SK-N-DZ (cell line): ENCODE results near the gene HSD3B1. TPM values are rescaled to one million over a fixed set of nuclear protein-coding genes. Genes with fewer than 3 reads are reported as not detected.

Source experiments
- DNase-seq: peaks from one replicate; pipeline ENCODE4 v3.0.0-alpha.2; 2015; ENCODE audit warnings: low spot score
- polyA plus RNA-seq, 2 experiments: library from polyadenylated mRNA; depleted of rRNA; stranded (reverse); fragments of >200 nt; gene quantifications; 2 replicates each; pipeline ENCODE4 v1.2.3, GENCODE V29; 2014

HSD3B1 gene
- polyA plus RNA-seq (2014; cell fraction: cytosol; rRNA removed) = not detected in 2 replicates
- polyA plus RNA-seq (2014; cell fraction: nucleus; rRNA removed) = not detected in 2 replicates

DNA sequence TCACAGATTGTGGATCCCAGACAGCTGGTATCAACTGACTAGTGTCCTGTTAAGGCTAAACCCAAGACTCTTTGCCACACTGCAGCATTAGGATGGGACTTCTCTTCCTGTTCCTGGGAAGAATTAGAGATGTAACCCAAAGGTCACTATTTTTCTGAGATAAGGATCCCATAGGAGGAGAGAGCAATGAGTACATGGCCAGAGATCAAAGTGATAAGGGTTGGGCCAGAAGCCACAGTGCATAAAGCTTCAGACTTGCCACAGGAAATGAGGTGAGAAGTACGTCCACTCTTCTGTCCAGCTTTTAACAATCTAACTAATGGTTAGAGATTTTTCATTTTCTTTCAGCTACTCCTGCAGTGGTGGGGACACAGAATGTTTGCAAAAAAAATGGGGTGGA lies at the start of gene HSD3B1:
Gene HSD3B1, plus strand, starts transcription at position 270 of the 400 bp plus-strand sequence. CDS start 267 bp downstream, outside the sequence.
- no peak for DNase-seq

DNA sequence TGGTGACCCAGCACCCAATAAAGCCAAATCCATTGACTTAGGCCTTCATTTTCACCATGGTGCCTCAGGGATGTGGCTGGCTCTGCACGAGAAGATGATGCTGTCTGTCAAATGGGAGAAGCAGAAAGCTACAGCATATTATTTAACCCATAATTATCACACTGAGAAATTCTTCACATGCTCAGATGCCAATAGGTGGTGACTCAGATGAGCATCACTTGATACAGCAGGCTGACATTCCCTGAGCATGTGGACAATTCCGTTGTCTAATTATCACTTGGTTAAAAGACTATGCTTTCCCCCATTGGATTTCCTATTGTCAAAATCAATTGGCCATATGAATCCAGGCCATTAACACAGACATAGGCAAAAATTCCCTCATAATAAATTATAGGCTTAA lies 44.0 kb upstream of the HSD3B1 start:
- DNase-seq = no peak

DNA sequence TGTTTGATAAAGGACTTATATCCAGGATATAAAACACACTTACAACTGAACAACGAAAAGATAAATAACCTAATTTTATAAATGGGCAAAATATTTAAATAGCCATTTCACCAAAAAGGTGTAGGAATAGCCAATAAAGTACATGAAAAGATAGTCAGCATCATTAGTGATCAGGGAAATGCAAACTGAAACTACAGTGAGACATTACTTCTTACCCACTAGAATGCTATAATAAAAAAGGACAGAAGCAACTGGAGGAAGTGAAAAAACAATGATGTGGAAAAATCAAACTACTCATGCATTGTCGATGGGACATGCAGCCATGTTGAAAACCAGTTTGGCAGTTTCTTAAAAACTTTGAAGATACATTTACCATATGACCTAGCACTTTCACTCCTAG lies 43.4 kb upstream of the HSD3B1 start:
- no peak for DNase-seq

DNA sequence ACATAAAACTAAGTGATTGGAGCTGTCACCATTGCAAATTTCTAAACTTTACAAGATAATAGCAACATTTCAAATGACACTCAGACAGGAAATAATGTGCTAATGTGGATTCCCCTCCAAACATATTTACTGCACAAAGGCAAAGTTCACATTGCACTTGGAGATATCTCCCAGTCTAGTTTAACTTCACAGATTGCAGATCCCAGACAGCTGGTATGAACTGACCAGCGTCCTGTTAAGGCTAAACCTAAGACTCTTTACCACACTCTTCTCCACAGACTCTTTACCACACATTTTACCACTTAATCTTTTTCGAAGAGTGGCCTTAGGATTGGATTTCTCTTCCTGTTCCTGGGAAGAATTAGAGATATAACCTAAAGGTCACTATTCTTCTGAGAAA lies 40.6 kb upstream of the HSD3B1 start:
- DNase-seq = no peak

DNA sequence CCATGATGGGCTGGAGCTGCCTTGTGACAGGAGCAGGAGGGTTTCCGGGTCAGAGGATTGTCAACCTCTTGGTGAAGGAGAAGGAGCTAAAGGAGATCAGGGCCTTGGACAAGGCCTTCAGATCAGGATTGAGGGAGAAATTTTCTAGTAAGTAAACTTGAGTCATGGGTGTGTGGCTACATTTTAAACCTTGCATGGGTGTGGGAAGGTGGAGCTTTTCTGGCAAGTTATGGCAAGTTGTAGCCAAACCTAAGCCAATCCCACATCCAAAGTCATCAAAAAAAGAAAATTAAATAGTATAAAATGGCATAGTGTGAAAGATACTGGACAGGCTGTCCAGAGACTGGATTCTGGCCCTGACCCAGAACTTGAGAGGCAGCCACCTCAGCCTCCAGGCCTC lies 39.8 kb upstream of the HSD3B1 start:
- no peak for DNase-seq

DNA sequence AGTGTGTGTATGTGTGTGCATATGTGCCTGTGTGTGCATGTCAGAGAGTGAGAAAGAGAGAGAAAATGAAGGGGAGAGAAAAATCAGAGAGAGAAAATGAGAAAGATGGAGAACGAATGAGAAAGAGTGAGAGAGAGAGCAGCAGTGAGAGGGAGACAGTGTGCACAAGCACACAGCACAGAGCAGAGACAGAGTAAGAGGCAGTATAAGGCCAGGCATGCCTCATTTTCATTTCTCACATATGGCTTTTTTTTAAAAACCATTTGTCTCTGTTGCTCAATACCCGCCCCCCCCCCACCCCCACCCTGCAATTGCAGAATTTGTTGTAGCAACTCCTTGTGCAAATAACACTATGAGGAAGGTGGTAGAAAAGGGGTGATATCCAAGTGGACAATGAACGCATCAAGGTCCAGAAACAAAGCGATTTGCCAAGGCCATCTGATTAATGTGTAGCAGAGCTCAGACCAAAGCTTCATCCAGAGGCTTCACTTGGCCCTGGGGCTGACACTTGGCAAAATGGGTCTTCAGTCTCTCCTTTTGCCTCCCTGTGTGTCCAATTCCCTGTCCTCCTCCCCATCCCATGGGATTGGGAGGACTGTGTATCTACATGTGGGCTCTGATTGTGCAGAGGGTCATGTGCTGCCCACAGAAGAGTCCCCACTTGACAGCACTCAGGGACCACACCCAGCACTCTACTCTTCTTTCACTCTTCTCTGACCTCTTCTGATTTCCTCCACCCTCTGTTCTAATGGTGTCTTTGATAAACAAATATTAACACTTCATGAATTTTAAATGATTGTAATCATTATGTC lies 38.9 kb upstream of the HSD3B1 start:
- no peak for DNase-seq

DNA sequence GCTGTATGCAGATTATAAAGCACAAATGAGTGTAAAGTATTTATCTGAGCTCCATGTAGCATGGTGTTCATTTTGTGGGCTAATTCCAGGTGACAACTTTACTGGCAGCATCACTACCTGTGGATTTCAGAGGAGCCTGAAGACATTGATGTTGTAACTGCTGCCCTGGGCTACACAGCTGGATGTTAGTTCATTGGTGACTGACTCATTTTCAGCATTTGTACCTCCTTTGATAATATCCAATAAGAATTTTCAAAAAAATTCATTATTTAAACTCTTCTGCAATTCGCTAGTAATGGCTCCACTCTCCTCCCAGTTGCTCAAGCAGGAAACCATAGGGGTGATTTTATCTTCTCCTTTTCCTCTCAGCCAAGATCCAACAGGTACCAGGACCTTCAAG lies 37.3 kb upstream of the HSD3B1 start:
- DNase-seq = no peak

DNA sequence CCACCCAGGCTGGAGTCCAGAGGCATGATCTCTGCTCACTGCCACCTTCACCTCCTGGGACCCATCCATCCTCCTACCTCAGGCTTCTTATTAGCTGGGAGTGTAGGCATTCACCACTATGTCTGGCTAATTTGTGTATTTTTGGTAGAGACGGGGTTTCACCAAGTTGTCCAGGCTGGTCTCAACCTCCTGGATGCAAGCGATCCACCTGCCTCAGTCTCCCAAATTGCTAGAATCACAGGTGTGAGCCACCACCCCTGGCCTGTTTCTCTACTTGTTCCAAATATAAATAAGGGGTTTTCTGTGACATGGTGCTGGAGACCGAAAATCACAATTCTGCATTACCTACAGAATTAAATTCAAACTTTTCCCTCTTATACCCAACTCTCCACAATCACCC lies 36.6 kb upstream of the HSD3B1 start:
- no peak for DNase-seq

DNA sequence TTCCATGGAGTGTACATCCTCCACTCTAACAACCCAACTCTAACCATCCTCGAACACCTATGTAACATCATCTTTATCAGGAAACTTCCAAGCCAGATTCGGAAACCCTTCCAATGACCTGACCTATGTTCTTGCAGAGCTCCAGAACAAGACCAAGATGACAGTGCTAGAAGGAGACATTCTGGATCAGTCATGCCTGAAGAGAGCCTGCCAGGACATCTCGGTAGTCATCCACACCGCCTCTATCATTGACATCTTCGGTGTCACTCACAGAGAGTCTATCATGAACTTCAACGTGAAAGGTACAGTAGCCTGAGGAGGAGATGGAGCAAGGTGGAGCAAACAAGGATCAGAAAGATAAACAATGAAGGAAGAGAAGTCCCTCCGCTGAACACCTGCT lies 36.1 kb upstream of the HSD3B1 start:
- DNase-seq = no peak

DNA sequence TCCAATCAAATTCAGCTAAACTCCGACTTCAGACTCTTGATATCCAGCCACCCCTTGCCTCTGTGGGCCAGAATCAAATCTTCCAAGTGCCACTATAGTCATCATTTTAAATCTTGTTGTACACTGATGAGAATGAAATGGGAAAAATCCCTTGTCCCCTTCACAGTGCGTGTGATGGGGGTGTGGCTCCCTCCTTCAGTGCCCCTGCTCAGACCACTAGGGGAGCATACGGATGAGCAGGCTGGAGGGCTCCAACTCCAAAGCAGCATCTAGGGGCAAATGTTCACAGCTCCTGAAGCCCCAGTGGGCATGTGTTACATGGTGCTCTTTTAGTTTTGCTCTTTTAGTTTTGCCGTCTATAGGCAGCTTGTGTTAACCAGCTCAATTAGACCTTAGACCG lies 35.4 kb upstream of the HSD3B1 start:
- DNase-seq = no peak

DNA sequence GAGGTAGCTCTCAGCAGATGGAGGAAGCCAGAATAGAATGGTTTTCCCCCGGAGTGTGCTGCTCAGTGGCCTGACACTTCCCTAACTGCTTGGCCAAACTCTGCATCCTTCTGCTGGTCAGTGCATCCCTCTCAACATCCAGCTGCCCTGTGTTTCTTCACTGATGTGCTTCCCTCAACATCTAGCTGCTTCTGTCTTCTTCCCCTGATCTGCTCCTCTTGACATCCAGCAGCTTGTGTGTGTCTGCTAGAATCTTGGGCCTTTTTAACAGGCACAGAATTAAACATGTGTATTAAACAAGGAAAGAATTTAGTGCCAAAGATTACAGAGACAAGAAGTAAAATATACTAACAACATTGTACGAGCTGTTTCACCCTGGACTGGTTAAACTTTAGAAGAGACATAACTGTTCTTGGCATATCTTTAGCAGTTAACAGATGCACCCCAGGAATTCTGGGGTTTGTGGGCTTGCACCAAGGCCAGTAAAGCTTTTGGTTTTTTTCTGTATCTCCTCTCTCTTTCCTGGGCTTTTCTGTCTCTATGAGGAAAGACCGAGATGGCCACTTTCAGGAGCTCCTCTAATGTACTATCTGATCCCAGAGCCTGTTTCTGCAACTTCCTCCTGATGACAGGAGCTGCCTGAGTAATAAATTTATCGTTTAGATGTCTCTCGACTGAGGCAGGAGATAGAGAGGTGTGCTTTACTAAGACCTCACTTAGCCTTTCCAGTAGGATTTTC lies 34.8 kb upstream of the HSD3B1 start:
- no peak for DNase-seq

DNA sequence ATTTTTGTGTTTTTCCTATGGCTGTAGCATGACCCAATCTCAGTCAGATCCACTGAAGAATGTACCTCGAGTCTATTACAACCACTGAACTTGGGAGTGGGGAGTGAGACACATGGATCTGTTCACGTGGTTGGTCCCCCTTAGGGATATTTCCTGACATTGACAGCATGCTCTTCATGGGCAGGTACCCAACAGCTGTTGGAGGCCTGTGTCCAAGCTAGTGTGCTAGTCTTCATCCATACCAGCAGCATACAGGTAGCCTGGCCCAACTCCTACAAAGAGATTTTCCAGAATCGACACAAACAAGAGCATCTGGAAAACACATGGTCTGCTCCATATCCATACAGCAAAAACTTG lies 34.2 kb upstream of the HSD3B1 start:
- no peak for DNase-seq

DNA sequence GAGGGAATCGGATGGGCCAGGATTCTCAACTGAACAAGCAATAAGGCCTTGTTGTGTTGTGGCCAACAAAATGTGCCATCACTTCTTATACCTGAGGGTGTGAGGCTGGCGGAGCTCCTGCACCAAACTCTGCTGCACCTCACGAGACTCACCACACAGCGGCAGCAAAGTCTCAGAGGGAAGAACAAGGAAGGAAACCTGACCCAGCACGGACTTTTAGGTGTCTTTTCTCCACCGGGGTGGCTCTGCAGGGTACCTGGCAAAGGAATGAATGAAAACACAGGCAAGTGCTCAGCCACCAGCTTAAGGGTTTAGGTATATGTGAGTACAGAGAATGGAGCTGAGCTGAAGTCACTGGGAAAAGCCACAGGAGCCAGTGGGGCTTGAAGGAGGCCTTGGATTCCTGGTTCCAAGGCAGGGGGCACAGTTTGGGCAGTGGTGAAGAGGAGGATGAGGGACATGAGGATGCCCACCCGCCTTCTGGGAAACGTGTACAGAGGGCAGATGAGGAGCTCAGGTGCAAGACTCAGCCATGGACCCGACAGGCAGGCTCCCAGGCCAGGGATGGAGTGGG lies 31.1 kb upstream of the HSD3B1 start:
- DNase-seq = peak; percentile 15

DNA sequence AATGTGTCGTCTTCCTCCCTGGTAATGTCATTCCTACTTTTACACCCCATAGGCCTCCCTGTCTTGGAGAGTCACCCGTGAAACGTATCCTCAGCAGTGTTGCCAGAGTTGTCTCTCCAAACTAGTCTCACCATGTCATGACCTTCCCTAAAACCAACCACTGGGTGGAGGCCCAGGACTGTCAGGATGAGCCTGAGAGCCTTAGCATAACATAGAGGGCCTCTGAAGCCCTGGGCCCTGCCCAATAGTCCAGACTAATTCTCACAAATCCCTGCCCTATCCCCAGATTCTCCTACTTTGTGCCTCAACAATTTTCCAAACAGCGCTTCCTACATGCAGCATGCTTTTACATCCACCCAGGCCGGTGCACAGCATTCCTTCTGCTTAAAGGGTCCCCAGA lies 29.3 kb upstream of the HSD3B1 start:
- DNase-seq = no peak

DNA sequence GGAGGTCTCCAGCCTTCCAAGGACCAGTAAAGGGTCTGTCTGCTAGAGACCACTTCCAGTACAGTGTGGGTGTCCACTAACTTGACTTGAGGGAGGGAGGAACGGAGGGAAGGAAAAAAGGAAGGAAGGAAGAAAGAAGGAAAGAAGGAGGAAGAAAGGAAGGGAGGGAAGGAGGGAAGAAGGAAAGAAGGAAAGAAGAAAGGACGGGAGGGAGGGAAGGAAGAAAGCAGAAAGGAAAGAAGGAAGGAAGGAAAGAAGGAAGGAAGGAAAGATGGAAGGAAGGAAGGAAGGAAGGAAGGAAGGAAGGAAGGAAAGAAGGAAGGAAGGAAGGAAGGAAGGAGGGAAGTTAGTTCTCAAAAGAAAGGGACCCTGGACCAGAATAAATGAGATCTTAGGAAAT lies 26.8 kb upstream of the HSD3B1 start:
- DNase-seq = no peak

DNA sequence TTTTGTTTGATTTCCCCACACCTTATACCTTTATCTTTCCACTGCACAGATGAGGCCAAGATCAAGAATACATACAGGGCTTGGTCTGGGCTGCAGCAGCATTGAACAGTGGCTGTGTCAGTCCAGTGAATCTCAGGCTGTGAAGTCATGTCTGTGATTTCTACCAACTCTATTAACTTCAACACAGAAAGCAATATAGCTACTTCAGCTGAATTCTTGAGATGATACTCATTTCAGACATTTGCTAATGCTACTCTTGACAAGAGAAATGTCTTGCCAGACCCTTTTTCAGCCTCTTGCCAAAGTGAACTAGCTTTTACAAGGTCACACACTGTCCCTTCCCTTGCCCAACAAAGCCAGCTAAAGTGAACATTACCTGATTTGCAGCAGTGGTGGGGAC lies 25.1 kb upstream of the HSD3B1 start:
- no peak for DNase-seq

DNA sequence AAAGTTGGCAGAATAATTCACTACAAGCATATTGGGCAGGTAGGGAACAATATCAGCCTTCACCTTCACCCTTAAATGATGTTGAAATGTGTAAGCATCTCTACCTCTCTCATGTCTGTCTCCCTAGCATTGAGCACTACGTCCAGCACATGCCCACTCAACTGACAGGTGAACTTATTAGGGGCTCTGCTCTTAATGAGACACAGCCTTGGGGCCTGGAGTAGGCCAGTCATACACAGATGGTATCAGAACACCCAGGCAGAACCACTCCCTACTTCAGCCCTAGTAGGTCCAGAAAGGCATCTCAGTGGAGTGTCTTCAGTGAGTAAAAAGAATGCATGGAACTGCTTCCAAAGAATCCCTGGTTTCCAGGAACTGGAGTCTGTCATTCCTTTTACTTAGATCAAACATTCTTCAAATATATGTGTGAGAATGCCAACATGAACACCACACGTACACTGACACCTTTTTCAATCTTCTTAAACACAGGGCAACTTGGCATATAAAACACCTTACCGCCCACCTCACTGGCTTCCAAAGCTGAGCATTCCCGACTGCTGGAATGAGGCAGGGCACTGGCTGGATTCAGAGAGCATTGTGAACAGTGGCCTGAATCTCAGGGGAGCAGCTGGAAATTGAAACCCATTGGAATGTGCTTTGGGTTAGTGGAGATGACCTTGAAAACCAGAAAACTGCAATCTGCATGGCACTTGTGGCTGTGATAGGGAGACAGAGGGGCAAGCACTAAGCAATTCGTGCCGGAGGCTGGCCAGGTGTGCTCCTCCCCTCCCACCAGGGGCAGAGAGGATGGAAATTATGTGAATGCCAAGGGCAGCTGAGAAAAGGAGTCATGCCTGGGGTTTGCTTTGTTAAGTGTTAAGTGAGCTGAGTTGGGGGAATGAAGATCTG lies 24.2 kb upstream of the HSD3B1 start:
- DNase-seq = no peak

DNA sequence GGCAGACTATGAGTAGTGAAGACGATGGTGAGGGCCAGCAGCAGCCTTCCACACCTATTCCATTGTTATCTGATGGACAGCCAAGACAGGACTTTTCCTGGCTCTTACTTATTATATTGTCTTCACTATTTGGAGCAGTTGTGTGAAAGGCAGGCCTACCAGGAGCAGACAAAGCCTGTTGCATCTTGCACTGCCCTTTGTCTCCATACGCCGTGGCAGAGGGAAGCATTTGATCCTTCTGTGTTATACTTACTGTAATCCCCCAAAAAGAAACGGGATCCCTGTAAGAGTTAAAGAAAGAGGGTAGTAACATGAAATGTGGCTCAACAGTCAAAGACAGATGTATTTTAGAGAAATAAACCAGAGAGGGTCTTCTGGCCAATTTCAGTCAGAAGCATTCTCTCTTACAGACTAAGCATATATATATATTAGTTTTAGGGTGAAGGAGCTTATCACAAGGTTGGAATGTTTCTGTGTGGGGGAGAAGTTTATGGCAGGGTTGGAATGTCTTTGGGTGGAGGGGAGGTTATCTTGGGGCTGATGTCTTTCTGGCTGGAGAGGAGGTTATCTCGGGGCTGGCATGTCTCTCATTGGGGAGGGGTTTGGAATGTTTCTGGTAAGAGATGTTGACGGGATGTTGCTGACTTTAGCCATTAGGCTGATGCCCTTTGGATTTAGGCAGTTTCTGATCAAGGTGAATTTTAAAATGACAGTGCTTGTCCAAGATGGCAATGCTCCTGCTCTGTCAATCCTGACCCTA lies 23.4 kb upstream of the HSD3B1 start:
- no peak for DNase-seq

DNA sequence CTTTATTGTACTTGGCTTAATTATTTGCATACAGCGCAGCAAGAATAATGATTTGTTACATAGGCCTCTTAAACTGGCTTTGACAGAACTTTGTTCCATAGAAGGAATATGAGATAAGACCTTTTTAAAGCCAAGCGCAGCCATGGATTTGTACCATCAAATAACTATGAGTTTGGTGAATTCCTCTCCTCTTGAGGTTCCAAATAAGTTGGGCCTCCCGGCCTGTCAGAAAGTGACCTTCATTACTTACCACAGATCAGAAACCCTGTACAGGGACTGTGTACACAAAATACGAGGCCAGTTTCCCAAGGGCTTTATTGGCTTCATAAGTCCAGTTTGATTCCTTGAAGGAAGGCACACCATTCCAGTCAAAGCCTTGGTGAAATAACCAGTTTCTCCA lies 21.8 kb upstream of the HSD3B1 start:
- DNase-seq = no peak

DNA sequence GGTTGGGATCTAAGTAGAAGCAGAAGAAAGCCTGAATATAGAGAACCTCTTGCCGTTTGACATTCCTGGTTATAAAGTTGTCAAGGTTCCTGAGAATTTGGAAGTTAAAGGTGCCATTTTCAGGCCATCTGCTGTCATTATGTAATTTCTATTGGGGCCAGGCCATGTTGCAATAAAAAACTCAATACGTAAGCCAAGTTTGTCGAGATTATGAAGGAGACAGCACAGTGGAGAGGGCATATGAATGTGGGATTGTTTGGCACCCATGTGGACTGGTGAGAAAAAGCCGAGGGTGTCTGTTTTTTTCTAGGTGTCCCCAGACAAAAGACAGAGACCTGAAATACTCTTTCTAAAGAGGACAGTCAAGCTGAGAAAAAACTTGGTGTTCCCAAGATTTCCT lies 18.8 kb upstream of the HSD3B1 start:
- DNase-seq = no peak

DNA sequence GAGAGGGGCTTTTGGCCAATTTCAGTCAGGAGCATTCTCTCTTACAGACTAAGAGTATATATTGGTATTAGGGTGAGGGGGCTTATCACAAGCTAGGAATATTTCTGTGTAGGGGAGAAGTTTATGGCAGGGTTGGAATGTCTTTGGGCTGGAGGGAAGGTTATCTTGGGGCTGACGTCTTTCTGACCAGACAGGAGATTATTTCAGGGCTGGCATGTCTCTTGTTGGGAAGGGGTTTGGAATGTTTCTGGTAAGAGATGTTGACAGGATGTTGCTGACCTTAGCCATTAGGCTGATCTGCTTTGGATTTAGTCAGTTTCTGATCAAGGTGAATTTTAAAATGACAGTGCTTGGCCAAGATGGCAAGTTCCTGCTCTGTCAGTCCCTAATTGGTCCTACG lies 17.8 kb upstream of the HSD3B1 start:
- no peak for DNase-seq
